PC-9 (cell line): Measurements from ENCODE around the gene C14orf93. TPM values are rescaled to one million over a fixed set of nuclear protein-coding genes. Genes with fewer than 3 reads are reported as not detected.

ENCODE experiments used
- BruUV-seq: library from RNA; stranded (reverse); fragments of 400-500 nt; replicated peaks from 2 replicates; lab custom pipeline; 2021; lab: Mats Ljungman, UMichigan
- CTCF ChIA-PET: fragments of 300-600 bp; sonication (Branson Sonifier 250); formaldehyde crosslinking; loops from one replicate; lab custom pipeline; 2022; ENCODE audit warnings: antibody characterized with exemption; lab: Charles Lee
- POLR2A ChIA-PET: fragments of 300-600 bp; sonication (Branson Sonifier 250); formaldehyde crosslinking; loops from one replicate; lab custom pipeline; 2022; ENCODE audit warnings: antibody characterized with exemption; ENCODE audit not compliant: unreplicated experiment; lab: Charles Lee
- DNase-seq, 2 experiments: peaks; one replicate each; pipeline versions ENCODE4 v3.0.0 to v3.0.0-alpha.2; 2015 to 2022; ENCODE audit warnings: mixed read lengths in 1 of 2
- H2AFZ ChIP-seq: fragments of 200-600 bp; sonication (generic); 2 replicates; pipeline ENCODE4 v1.8.1; 2017; ENCODE audit warnings: antibody characterized with exemption
- H3F3A ChIP-seq: fragments of 200-600 bp; sonication (generic); 2 replicates; pipeline ENCODE4 v1.8.1; 2017; ENCODE audit warnings: antibody characterized with exemption, mild to moderate bottlenecking, low read depth; ENCODE audit not compliant: insufficient read depth
- H3K27ac ChIP-seq: fragments of 200-600 bp; sonication (generic); 2 replicates; pipeline ENCODE4 v1.6.1; 2016; ENCODE audit warnings: mixed run types
- H3K27me3 ChIP-seq: fragments of 200-600 bp; sonication (generic); 2 replicates; pipeline ENCODE4 v1.6.1; 2016; ENCODE audit warnings: low read depth, mixed run types; ENCODE audit not compliant: insufficient read depth
- H3K36me3 ChIP-seq: fragments of 200-600 bp; sonication (generic); 2 replicates; pipeline ENCODE4 v1.6.1; 2016; ENCODE audit warnings: low read depth, mixed run types
- H3K4me1 ChIP-seq: fragments of 200-600 bp; sonication (generic); replicated peaks from 2 replicates; pipeline ENCODE4 v1.6.1; 2016; ENCODE audit warnings: mixed run types; ENCODE audit not compliant: insufficient read depth
- H3K4me2 ChIP-seq: fragments of 200-600 bp; sonication (generic); 2 replicates; pipeline ENCODE4 v1.6.1; 2017; ENCODE audit warnings: mixed run types
- H3K4me3 ChIP-seq: fragments of 200-600 bp; sonication (generic); 2 replicates; pipeline ENCODE4 v1.6.1; 2016; ENCODE audit warnings: mixed run types
- H3K79me2 ChIP-seq: fragments of 200-600 bp; sonication (generic); 2 replicates; pipeline ENCODE4 v1.6.1; 2017; ENCODE audit warnings: low read depth, mixed run types
- H3K9me2 ChIP-seq: fragments of 200-600 bp; sonication (generic); 2 replicates; pipeline ENCODE4 v1.8.1; 2017; ENCODE audit warnings: mild to moderate bottlenecking; ENCODE audit not compliant: insufficient read depth
- H3K9me3 ChIP-seq: fragments of 200-600 bp; sonication (generic); 2 replicates; pipeline ENCODE4 v1.8.1; 2016; ENCODE audit warnings: low read depth; ENCODE audit not compliant: insufficient read depth
- H4K20me1 ChIP-seq: fragments of 200-600 bp; sonication (generic); 2 replicates; pipeline ENCODE4 v1.8.1; 2017; ENCODE audit not compliant: insufficient read depth
- CTCF ChIP-seq: fragments of 200-600 bp; sonication (generic); conservative IDR thresholded peaks from 2 replicates; pipeline ENCODE4 v1.6.1; 2017; ENCODE audit warnings: mixed run types, antibody characterized with exemption, mild to moderate bottlenecking, moderate library complexity
- EZH2 ChIP-seq: fragments of 200-600 bp; sonication (generic); IDR thresholded peaks from 2 replicates; pipeline ENCODE4 v1.8.0; 2017; ENCODE audit warnings: antibody characterized with exemption, low read depth
- intact Hi-C: fragments of 100-400 bp; cut with micrococcal nuclease; formaldehyde crosslinking; loops from one replicate; pipeline ENCODE4 v1.10.0; 2022; ENCODE audit not compliant: unreplicated experiment
- total RNA-seq: library from RNA; stranded (reverse); gene quantifications from 2 replicates; pipeline ENCODE4 v1.2.3, GENCODE V29; 2021

The C14orf93 gene
- total RNA-seq, 1 experiment from 2014 or later = 13.9 TPM

- H3K9me2 ChIP-seq = no peaks in the 10 kb centered on the region
- H3K9me3 ChIP-seq = no peaks in the 10 kb centered on the region
- peaks cover 25% of the 10 kb centered on the region for H3K4me1 ChIP-seq
- peak overlapping the region; percentile 90 for H3K4me2 ChIP-seq
- peak overlapping the region; percentile 58; the same call in 1 of the 2 replicates for H2AFZ ChIP-seq
- H3K27ac ChIP-seq = no peak overlapping the region
- DNase-seq = peak; percentile 59 to 86
- TF ChIP-seq EZH2 (no peak), CTCF (peak; percentile 82)
- intact Hi-C loops = loop anchor here (1.0 to 5.0 kb wide), 4 partner anchors 72 to 1141 kb away; partner anchors contain the start of gene PRMT5
- 0 out of 2 replicates have a peak, but pooled peaks cover 3% of the 10 kb centered on the region for H4K20me1 ChIP-seq
- POLR2A ChIA-PET = interaction anchor here (0.6 to 1.0 kb wide), 2 partner anchors 37 to 101 kb away, joined by 4 read pairs; partner anchors contain the start of genes ACIN1 and HAUS4
- H3K4me3 ChIP-seq = peak overlapping the region; percentile 64; the same call in 1 of the 2 replicates
- H3F3A ChIP-seq = peaks cover 50% of the 10 kb centered on the region
- H3K27me3 ChIP-seq = no peaks in the 10 kb centered on the region
- CTCF ChIA-PET = interaction anchor here (0.5 to 1.2 kb wide), 11 partner anchors 11 to 1070 kb away, joined by 3 to 7 read pairs (median 5); partner anchors contain the start of genes AJUBA and HAUS4
- H3K36me3 ChIP-seq = peaks cover 14% of the 10 kb centered on the region; the same call in 1 of the 2 replicates
- TSS peak; percentile 17 for BruUV-seq
- H3K79me2 ChIP-seq = no peaks in the 10 kb centered on the region
Observed at GRCh38 chr14:23057757-23058653, 48.1 kb upstream of the C14orf93 start.

GRCh38 chr14:23056956-23057756 lies 47.2 kb upstream of the C14orf93 start, which contains the start of gene CDH24:
CDH24 (minus strand) TSS chr14:23057520; CDS start chr14:23055733, 1,787 bp downstream.
- ChIA-PET POLR2A (interaction anchor here (1.0 kb wide), 1 partner anchor 38 kb away, joined by 4 read pairs; the partner anchor contains the start of gene ACIN1), CTCF (interaction anchor here (0.5 to 1.2 kb wide), 8 partner anchors 11 to 1069 kb away, joined by 3 to 6 read pairs (median 4); partner anchors contain the start of genes AJUBA and HAUS4)
- Histone ChIP-seq H3K27ac (no peak within 1 kb of the TSS), H3F3A (peaks cover 42% of the 10 kb centered on the region), H3K9me3 (no peaks in the 10 kb centered on the region), H4K20me1 (no peaks in the 10 kb centered on the region), H3K36me3 (0 out of 2 replicates have a peak, but pooled peaks cover 9% of the 10 kb centered on the region), H2AFZ (peak within 1 kb of the TSS; percentile 58), H3K9me2 (no peaks in the 10 kb centered on the region), H3K4me2 (peak within 1 kb of the TSS; percentile 90), H3K27me3 (no peaks in the 10 kb centered on the region), H3K4me1 (peaks cover 17% of the 10 kb centered on the region), H3K79me2 (no peaks in the 10 kb centered on the region), H3K4me3 (peak within 1 kb of the TSS; percentile 64)
- peak; percentile 40 to 78 for DNase-seq
- TF ChIP-seq EZH2 = no peak
- no peak for TF ChIP-seq CTCF
- intact Hi-C loops = loop anchor here (2.0 to 5.0 kb wide), 3 partner anchors 130 to 1140 kb away; partner anchors contain the start of gene PRMT5
- no TSS peak for BruUV-seq
